ENCODE measurements around the gene BMP7. TPM values are rescaled to one million over a fixed set of nuclear protein-coding genes. Genes with fewer than 3 reads are reported as not detected.

Gene BMP7
- total and polyA plus RNA-seq, 2 of the 13 experiments (the other 11 are each of a cell fraction or from before 2014, with no cell fraction given), result not detected

- FAIRE-seq (no peak), ATAC-seq (no peak), DNase-seq (ENCODE audit: low spot score) (no peak)
- intact Hi-C loops (cut with micrococcal nuclease; ENCODE audit: unreplicated experiment) (no loop called here), in situ Hi-C loops (cut with HindIII; ENCODE audit: extremely low pct_ligation_motif_present, low pct_unique_long_range_greater_than_20kb) (no loop called here)
- Histone ChIP-seq H3K36me3 (replicated peaks in 1 of 2; ENCODE audit: control insufficient read depth in 1 of 2, insufficient read depth in 2 of 2, low read length in 2 of 2) (no peaks in the 10 kb centered on the region), H2AFZ (ENCODE audit: low read length) (no peak overlapping the region), H3K27ac (ENCODE audit: extremely low read length, insufficient read depth, low read length) (no peak overlapping the region), H3K27me3 (ENCODE audit: control insufficient read depth in 1 of 2, insufficient read depth in 2 of 2, low read length in 2 of 2) (peaks cover 17 to 75% of the 10 kb centered on the region in 2 experiments), H3K79me2 (ENCODE audit: insufficient read depth, low read length) (no peaks in the 10 kb centered on the region), H3K9me3 (ENCODE audit: low read length) (no peaks in the 10 kb centered on the region), H3K9ac (ENCODE audit: insufficient read depth, low read depth, low read length) (no peak overlapping the region), H3K4me1 (ENCODE audit: insufficient read depth, low read length) (peaks cover 4% of the 10 kb centered on the region), H3K4me3 (replicated peaks in 1 of 3; ENCODE audit: insufficient read depth in 1 of 3, low read depth in 2 of 3, low read length in 3 of 3) (no peak overlapping the region), H4K20me1 (ENCODE audit: insufficient read depth, low read length) (no peaks in the 10 kb centered on the region), H3K4me2 (ENCODE audit: low read depth, low read length) (no peak overlapping the region)
- CTCF ChIA-PET (ENCODE audit: low intra/inter-chr PET ratio, low total read pairs), result no interaction called here
- TF ChIP-seq ZNF891 (CRISPR knock-in tag; IDR thresholded peaks at IDR 0.05) (no peak), ZNF777 (CRISPR knock-in tag; IDR thresholded peaks at IDR 0.05) (no peak), ZNF580 (CRISPR knock-in tag; IDR thresholded peaks at IDR 0.05; ENCODE audit: borderline replicate concordance, low read depth) (no peak), ZNF3 (CRISPR knock-in tag; IDR thresholded peaks at IDR 0.05) (no peak), ZNF674 (CRISPR knock-in tag; IDR thresholded peaks at IDR 0.05; ENCODE audit: low read depth) (no peak), ZNF691 (CRISPR knock-in tag; IDR thresholded peaks at IDR 0.05; ENCODE audit: borderline replicate concordance, low read depth) (no peak), ZSCAN25 (CRISPR knock-in tag; IDR thresholded peaks at IDR 0.05) (no peak)
- TF ChIP-seq, protein P1, sequence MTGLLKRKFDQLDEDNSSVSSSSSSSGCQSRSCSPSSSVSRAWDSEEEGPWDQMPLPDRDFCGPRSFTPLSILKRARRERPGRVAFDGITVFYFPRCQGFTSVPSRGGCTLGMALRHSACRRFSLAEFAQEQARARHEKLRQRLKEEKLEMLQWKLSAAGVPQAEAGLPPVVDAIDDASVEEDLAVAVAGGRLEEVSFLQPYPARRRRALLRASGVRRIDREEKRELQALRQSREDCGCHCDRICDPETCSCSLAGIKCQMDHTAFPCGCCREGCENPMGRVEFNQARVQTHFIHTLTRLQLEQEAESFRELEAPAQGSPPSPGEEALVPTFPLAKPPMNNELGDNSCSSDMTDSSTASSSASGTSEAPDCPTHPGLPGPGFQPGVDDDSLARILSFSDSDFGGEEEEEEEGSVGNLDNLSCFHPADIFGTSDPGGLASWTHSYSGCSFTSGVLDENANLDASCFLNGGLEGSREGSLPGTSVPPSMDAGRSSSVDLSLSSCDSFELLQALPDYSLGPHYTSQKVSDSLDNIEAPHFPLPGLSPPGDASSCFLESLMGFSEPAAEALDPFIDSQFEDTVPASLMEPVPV (CRISPR knock-in tag; IDR thresholded peaks at IDR 0.05), result no peak
- WGBS (ENCODE audit: low lambda C conversion rate), result 5% methylated on average over 6 of the region's 6 CpGs
- POLR2A ChIA-PET, result no interaction called here
- no TSS peak for BruUV-seq (replicated peaks)
These were observed 25.3 kb upstream of the BMP7 start for GRCh38 chr20:57291694-57292093.
